GM19239 (cell line): ENCODE measurements around the gene SH2D3C.

Experiments
- DNase-seq: peaks from one replicate; pipeline ENCODE4 v3.0.0; 2011; ENCODE audit warnings: low spot score; ENCODE audit not compliant: insufficient read length
- FAIRE-seq: peaks from 2 replicates; lab custom pipeline; 2011; peaks lifted over from hg19 to GRCh38; lab: Jason Lieb, UNC

SH2D3C gene

DNA sequence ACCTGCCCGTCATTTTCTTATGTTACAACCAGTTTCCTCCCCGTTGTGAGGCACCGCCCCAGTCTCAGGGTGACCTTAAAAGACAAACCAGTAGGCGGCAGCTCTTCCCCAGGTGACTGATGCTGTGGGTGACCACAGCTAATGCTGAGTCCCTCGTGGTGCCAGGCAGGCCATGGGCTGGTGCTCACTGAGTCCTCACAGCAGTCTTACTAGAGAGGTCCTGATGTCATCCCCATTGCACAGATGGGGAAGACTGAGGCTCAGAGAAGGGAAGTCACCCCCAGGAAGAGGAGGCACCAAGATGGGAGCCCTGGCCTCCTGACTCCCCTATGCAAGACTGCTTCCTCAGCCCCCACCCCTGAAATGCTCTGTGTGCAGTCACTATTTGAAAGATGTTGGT, 70.7 kb downstream of the SH2D3C start:
- FAIRE-seq (no peak), DNase-seq (no peak)

DNA sequence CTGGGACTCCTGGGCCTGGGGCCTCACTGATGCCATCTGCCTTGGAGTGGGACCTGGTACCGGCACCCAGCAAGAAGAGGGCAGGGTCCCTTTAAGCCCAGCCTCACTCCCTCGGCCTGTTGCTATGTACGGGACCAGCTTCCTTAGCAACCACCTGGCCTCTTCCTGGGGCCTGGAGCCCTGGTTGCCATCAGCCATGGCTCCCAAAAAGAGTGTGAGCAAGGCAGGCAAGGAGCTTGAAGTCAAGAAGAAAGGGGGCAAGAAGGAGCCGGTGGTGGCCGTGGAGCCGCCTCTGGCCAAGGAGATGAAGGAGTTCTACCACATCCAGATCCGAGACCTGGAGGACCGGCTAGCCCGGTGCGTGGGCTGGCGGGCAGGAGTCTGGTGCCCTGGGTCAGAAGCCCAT, 71.6 kb downstream of the SH2D3C start, which contains the start of gene CFAP157:
Gene CFAP157 (plus strand): TSS at position 153 of the 406 bp plus-strand sequence. CDS start 44 bp downstream, at position 197.
- FAIRE-seq (no peak), DNase-seq (no peak)

- FAIRE-seq: no peak
- no peak for DNase-seq
Measured at GRCh38 chr9:127705577-127706379, 72.7 kb downstream of the SH2D3C start.

GRCh38 chr9:127703289-127703946, 75.0 kb downstream of the SH2D3C start:
- FAIRE-seq: no peak
- DNase-seq: no peak

DNA sequence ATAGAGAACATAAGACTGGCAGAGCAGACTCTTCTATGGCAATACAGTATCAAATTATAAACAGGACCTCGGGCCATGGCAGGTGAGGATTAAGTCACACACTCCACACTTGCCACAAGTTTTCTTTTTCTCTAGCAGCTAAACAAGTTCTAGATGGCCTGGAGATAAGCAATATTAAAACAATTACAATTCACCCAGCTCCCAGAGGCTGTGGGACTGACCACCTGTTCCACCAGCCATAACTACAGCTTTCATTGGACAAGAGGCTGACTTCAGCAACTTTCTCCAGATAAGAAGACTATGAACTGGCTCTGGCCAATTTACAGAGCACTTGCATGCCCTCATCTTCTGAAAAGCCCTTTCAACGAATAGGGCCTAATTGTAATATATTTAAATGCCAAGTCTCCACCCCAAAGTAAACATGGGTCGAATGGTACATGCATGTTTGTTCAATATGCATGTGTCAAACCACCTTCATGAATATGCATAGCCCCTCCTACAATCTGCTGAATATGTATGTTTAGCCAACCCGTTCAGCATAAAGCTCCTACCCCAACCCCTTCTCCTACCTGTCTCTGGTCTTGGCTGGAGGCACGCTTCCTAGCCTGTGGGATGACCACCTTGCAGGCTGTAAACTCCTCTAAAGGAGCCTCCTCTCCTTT, 77.7 kb downstream of the SH2D3C start:
- FAIRE-seq: no peak
- no peak for DNase-seq

DNA sequence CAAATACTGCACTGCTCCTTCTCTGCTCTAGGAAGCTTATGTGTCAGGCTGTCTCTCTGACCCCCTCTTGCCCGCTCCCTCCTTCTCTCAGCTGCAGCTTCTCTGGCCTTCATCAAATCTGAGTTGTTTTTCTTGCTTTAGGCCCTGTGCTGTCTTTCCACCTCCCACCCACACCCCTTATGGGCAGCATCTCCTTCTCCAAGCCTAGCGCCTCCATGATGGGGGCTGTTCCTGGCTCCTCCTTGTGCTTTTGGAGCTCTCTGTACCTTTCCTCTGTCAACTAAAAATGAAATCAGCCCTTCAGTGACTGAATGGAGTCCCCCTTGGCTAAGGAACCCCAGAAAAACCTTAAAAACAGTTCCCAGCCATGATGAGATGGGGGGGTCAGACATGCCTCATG, 78.3 kb downstream of the SH2D3C start:
- no peak for FAIRE-seq
- no peak for DNase-seq

DNA sequence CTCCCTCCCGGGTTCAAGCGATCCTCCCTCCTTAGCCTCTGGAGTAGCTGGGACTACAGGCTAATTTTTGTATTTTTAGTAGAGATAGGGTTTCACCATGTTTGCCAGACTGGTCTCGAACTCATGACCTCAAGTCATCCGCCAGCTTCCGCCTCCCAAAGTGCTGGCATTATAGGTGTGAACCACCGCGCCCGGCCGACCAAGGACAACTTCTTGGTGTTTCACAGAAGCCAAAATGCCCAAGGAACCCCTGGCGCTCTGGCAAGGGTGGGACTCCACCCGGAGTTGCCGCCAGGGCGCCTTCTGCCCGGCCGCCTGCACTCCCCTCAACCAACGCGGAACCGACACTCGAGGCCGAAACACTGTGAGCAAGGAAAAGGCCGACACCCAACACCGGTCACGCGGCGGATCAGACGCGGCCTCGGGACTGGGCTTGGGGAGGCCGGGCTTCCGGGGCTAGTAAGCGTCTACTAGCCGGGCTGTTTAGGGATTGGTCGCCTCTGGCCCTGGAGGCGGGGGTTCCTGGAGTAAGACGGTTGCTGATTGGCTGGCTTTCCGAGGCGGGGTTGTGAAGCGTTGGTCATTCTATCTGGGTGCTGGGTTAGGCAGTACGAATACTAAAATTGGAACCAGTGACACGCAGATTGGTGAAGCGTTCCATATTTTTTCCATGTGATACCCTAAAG, 79.3 kb downstream of the SH2D3C start:
- FAIRE-seq (peak; percentile 97), DNase-seq (peak; percentile 94)

DNA sequence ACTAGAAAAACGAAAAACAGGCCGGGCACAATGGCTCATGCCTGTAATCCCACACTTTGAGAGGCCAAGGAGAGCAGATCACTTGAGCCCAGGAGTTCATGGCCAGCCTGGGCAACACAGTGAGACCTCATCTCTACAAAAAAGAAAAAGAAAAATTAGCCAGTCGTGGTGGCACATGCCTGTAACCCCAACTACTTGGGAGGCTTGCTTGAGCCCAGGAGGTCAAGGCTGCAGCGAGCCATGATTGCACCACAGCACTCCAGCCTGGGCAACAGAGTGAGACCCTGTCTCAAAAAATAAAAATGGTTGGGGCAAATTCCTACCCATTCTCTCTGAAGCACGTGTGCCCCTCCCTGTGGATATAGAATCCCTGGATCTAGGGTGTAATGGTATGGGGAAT, 80.1 kb downstream of the SH2D3C start:
- DNase-seq (no peak), FAIRE-seq (no peak)

GRCh38 chr9:127697575-127697974, 80.9 kb downstream of the SH2D3C start:
- FAIRE-seq: no peak
- DNase-seq: no peak

DNA sequence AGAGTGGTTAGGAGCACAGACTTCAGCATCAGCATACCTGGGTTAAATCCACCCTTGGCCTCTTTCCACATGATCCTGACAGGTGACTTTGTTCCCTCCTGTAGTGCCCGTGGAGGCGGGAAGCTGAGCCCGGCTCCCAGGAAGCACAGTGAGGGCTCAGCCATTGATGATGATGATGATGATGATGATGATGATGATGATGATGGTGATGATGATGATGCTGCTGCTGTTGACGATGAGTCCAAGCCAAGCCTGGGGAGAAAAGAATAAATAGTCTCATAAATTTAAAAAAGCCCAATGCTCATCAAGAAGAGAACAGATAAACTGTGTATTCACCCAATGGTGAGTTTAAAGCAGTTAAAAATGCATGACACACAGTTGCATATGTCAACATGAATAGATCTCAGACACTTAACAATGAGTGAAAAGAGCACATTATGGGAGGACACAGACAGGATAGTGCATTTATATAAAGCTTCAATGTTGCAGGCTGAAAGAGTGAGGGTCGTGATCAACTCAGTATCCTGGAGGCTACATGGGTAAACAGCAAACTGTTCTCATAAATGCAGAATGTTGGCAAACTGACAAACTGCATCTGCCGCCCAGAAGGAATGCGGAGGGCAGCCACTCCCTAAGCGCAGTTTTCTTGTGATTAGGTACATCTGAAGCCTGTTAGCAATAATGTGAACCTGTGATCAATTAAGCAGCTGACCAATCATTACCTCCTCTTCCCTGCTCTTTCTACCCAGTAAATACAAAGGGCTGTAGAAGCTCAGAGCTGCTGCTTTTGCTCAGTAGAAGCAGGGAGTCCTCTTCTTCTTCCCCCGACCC, 83.4 kb downstream of the SH2D3C start:
- DNase-seq (no peak), FAIRE-seq (no peak)

DNA sequence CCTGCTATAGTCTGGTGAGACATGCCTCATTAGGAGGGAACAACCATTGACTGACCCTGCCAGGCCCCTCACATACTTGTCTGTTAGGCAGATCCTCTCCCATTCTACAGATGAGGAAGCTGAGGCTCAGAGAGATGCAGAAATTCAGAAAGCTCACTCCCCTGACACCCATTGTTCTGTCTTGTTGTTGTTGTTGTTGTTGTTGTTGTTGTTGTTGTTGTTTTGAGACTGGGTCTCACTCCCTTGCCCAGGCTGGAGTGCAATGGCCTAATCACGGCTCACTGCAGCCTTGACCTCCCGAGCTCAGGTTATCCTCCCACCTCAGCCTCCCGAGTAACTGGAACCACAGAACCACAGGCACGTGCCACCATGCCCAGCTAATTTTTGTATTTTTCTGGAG, 84.8 kb downstream of the SH2D3C start:
- DNase-seq: no peak
- FAIRE-seq: no peak

DNA sequence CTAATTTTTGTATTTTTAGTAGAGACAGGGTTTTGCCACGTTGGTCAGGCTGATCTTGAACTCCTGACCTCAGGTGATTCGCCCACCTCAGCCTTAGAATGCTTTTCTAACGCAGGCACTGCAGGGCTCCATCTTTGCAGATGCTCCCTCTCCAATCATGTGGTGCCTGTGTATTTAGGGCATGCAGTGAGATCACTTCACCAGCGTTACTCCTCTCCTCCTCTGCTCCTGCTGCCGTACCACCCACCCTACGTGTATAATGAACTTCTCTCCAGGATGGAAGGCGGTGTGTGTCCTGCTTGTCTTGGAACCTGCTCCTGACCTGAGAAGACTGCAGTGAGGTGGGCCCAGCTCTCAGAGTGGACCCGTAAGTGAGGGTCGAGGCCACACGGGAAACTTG, 85.3 kb downstream of the SH2D3C start:
- FAIRE-seq: no peak
- no peak for DNase-seq

- no peak for FAIRE-seq
- no peak for DNase-seq
Measured at GRCh38 chr9:127692071-127692470, 86.4 kb downstream of the SH2D3C start.

GRCh38 chr9:127690735-127691134, 87.7 kb downstream of the SH2D3C start:
- FAIRE-seq (no peak), DNase-seq (no peak)

DNA sequence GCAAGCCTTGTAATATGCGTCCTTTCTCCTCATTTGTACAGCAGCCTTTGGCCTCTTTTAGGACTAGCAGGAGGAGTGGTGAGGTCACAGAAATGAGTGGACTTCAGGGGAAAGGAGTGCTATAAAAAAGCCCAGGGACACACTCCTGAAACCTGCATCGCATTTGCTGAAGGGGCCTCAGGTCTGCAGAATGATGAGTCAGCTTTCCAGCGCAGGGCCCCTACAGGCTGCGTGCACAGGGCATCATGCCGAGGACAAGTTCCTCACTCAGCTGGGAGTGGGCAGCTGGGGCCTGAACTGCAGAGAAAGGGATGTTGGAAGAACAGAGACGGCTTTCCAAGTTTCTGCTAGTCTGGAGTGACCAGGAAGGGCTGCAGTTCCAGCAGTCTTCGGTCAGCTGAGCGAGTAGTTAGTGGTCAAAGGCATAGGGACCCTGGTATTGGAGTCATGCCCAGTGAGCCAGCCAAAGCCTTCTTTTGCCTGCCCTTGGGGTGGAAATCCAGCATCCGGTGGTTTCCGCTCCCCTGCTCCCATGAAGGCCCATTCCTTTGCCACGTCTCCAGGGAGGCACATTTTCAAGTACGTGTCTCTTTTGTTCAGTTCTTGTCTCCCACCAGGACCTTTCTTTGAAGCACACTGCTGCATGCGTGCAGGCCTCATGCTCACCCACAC, 89.0 kb downstream of the SH2D3C start:
- FAIRE-seq: no peak
- no peak for DNase-seq
